ENCODE measurements around the gene RELN.

The RELN gene

GRCh38 chr7:103989785-103990767, 618 bp upstream of the RELN start:
- DNase-seq, result no peak

GRCh38 chr7:103988468-103989199, 824 bp downstream of the RELN start:
- no peak for DNase-seq

GRCh38 chr7:103987451-103987850, 2.0 kb downstream of the RELN start:
- no peak for DNase-seq

GRCh38 chr7:103985565-103986126, 3.8 kb downstream of the RELN start:
- DNase-seq, result no peak

GRCh38 chr7:103984050-103984449, 5.4 kb downstream of the RELN start:
- DNase-seq, result no peak

- no peak for DNase-seq
These were observed 6.1 kb downstream of the RELN start for GRCh38 chr7:103983201-103983977.

- no peak for DNase-seq
These were observed 8.4 kb downstream of the RELN start for GRCh38 chr7:103981003-103981423.

- DNase-seq, result no peak
These were observed 16.6 kb downstream of the RELN start for GRCh38 chr7:103972779-103973434.

- no peak for DNase-seq
These were observed 22.1 kb downstream of the RELN start for GRCh38 chr7:103967401-103967800.

- no peak for DNase-seq
These were observed 22.7 kb downstream of the RELN start for GRCh38 chr7:103966593-103967277.

- DNase-seq, result no peak
These were observed 25.2 kb downstream of the RELN start for GRCh38 chr7:103964269-103964668.

GRCh38 chr7:103962070-103962469, 27.4 kb downstream of the RELN start:
- DNase-seq, result no peak

GRCh38 chr7:103958284-103958818, 31.1 kb downstream of the RELN start:
- DNase-seq, result no peak

GRCh38 chr7:103955985-103956384, 33.5 kb downstream of the RELN start:
- no peak for DNase-seq

GRCh38 chr7:103952408-103952807, 37.0 kb downstream of the RELN start:
- no peak for DNase-seq

GRCh38 chr7:103951311-103951710, 38.1 kb downstream of the RELN start:
- no peak for DNase-seq

GRCh38 chr7:103949374-103949773, 40.1 kb downstream of the RELN start:
- no peak for DNase-seq

GRCh38 chr7:103947026-103947655, 42.3 kb downstream of the RELN start:
- DNase-seq, result no peak

GRCh38 chr7:103944230-103944900, 45.1 kb downstream of the RELN start:
- DNase-seq, result no peak

- no peak for DNase-seq
These were observed 47.5 kb downstream of the RELN start for GRCh38 chr7:103941976-103942375.

All from GOT3 (cell line).